Measurements from ENCODE around the gene C17orf100. TPM values are rescaled to one million over a fixed set of nuclear protein-coding genes. Genes with fewer than 3 reads are reported as not detected.

Gene C17orf100
- total and polyA plus RNA-seq, 10 donors = 1.1 to 4.7 (median 2.5) TPM

DNA sequence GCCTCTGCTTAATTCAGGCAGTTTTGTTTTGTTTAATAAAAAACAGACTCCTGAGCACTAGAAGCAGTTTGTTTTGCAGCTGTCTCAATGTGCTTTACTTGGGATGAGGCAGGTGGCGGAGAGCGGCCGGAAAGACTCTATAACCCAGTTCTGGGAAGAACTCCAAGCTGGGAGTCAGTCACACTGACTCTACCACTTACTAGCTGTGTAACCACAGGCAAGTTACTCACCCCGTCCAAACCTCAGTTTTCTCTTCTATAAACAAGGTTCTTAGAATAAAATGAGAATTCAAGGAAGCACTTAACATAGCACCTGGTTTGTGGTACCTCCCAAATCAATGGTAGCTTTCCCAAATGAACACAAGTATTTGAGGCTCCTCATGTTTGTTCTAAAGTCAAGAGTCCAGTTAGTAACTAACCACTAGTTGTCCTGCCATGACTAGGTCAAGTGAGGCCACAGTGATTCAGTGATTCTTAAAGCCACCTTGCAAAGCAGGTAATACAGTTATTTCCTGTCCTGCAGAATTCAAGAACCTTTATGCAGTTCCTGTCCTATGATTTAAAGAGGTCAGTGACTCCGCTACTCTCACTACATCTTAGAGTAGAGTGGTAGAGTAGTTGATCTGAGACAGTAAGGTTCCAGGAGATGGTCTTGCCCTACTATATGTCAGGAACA is 8.0 kb upstream of the C17orf100 start:
- Histone ChIP-seq H3K4me1 (peaks cover 22 to 88% (median 51%) of the 10 kb centered on the region in 6 donors), H3K27me3 (replicated peaks in 1 of 7) (no peaks in the 10 kb centered on the region), H3K4me3 (no peak overlapping the region), H3K9me3 (no peaks in the 10 kb centered on the region), H3K27ac (no peak overlapping the region), H3K36me3 (peaks cover 0 to 66% (median 34%) of the 10 kb centered on the region in 6 donors)
- intact Hi-C loops (cut with DNase I; ENCODE audit: low total_unique reads) = no loop called here
- no peak for TF ChIP-seq POLR2A (IDR thresholded peaks at IDR 0.05)
- no peak for TF ChIP-seq POLR2AphosphoS5 (IDR thresholded peaks at IDR 0.05)
- TF ChIP-seq, protein P1, sequence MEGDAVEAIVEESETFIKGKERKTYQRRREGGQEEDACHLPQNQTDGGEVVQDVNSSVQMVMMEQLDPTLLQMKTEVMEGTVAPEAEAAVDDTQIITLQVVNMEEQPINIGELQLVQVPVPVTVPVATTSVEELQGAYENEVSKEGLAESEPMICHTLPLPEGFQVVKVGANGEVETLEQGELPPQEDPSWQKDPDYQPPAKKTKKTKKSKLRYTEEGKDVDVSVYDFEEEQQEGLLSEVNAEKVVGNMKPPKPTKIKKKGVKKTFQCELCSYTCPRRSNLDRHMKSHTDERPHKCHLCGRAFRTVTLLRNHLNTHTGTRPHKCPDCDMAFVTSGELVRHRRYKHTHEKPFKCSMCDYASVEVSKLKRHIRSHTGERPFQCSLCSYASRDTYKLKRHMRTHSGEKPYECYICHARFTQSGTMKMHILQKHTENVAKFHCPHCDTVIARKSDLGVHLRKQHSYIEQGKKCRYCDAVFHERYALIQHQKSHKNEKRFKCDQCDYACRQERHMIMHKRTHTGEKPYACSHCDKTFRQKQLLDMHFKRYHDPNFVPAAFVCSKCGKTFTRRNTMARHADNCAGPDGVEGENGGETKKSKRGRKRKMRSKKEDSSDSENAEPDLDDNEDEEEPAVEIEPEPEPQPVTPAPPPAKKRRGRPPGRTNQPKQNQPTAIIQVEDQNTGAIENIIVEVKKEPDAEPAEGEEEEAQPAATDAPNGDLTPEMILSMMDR (IDR thresholded peaks at IDR 0.05 in 8 of 11, conservative IDR thresholded peaks at IDR 0.05 in 3 of 11) = no peak
- 75 to 92% (median 81%) methylated on average over 5 of the region's 5 CpGs for WGBS, 5 donors
- DNase-seq = no peak

DNA sequence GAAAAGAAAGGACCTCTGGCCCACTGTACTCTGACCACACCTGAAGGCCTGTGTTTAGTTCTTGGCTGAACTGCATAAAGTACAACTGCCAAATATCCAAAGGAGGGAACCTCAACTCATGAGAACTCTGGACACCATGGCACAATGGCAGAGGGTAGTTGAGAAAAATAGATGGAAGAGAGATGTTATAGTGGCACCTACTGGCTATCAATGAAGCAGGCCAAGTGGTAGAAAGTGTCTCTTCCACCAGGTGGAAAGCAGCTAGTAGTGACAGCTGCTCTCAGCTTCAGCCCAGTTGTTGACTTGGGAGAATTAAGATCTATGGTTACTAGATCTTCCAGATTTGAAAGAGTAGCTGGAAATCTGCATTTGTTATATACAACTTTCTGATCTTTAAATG is 3.4 kb upstream of the C17orf100 start:
- peaks cover 22 to 88% (median 52%) of the 10 kb centered on the region in 6 donors for H3K4me1 ChIP-seq
- H3K9me3 ChIP-seq = no peaks in the 10 kb centered on the region
- peaks cover 0 to 66% (median 34%) of the 10 kb centered on the region in 6 donors for H3K36me3 ChIP-seq
- no peak for DNase-seq
- no peak overlapping the region for H3K27ac ChIP-seq
- no peak for TF ChIP-seq POLR2A (IDR thresholded peaks at IDR 0.05)
- TF ChIP-seq, protein P1 (IDR thresholded peaks at IDR 0.05 in 8 of 11, conservative IDR thresholded peaks at IDR 0.05 in 3 of 11) = peak in 7 of 11 experiments; percentile 14 to 41 (median 39)
- intact Hi-C loops (cut with DNase I; ENCODE audit: low total_unique reads) = loop anchor here (5.0 kb wide), 1 partner anchor 176 kb away; no protein-coding TSS in a partner anchor
- no peak overlapping the region for H3K4me3 ChIP-seq
- H3K27me3 ChIP-seq (replicated peaks in 1 of 7) = peaks cover 0 to 9% (median 0%) of the 10 kb centered on the region in 7 donors

DNA sequence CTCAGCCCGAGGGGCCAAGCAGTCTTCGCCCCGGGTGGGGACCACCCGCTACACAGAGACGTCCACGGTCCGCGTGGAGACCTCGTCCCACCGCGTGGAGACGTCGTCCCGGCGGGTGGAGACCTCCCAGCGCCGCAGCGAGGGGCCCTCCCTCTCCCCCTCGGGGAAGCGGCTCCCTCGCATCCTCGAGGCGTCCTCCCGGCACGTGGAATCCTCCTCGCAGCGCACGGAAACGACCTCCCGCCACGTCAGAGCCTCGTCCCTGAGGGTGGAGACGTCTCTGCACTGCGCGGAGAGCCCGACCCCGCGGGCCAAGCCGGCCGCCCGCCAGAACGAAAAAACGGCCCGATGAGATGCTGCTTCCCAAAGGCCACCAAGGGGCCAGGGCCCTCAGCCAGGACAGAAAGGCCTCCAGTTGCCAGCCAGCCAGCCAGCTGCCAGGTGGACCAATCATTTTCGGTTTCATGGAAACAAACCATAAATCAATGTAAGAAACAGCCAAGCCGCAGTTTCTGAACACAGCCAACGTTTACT is 424 bp downstream of the C17orf100 start:
- TF ChIP-seq POLR2A (IDR thresholded peaks at IDR 0.05) = no peak
- no peak for TF ChIP-seq POLR2AphosphoS5 (IDR thresholded peaks at IDR 0.05)
- TF ChIP-seq, protein P1 (IDR thresholded peaks at IDR 0.05 in 8 of 11, conservative IDR thresholded peaks at IDR 0.05 in 3 of 11) = peak in 1 of 11 experiments; percentile 3
- 4 to 14% (median 6%) methylated on average over 13 to 47 of the region's 47 CpGs for WGBS, 5 donors
- Histone ChIP-seq H3K27me3 (replicated peaks in 1 of 7) (peaks cover 0 to 41% (median 6%) of the 10 kb centered on the region in 7 donors), H3K27ac (peak overlapping the region; percentile 82 to 93 (median 90)), H3K4me1 (peaks cover 24 to 88% (median 69%) of the 10 kb centered on the region in 6 donors), H3K36me3 (peaks cover 0 to 28% (median 11%) of the 10 kb centered on the region in 6 donors), H3K9me3 (no peaks in the 10 kb centered on the region), H3K4me3 (peak overlapping the region; percentile 64 to 92 (median 82))
- intact Hi-C loops (cut with DNase I; ENCODE audit: low total_unique reads) = no loop called here
- DNase-seq = peak; percentile 92

Data from spleen (tissue), 11 donors.